ENCODE results near the gene SKI.

Gene SKI
- 238 reads per million, percentile 94 among the genes with 10 or more reads in this experiment for total RNA-seq

DNA sequence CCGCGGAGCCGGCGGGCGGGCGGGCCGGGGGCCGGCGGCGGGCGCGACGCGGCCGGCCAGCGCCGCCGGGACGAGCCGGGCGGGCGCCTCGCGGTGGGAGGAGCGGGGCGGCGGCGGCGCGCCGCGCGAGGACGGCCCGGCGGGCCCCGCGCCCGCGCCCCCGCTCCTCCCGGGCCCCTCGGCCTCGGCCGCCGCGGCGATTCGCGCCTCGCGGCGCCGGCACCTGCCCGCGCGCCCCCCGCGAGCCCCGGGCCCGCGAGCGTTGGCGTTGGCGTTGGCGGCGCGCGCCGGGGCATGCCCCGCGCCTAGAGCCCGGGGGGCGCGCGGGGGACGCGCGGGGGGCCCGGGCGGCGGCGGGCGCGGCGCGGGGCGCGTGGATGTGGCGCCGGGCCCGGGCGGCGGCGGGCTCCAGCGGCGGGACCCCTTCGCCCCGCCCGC lies at the start of gene SKI:
Gene SKI (plus strand): TSS at position 163 of the 438 bp plus-strand sequence. CDS start 448 bp downstream, outside the sequence.
- no peak for DNase-seq

DNA sequence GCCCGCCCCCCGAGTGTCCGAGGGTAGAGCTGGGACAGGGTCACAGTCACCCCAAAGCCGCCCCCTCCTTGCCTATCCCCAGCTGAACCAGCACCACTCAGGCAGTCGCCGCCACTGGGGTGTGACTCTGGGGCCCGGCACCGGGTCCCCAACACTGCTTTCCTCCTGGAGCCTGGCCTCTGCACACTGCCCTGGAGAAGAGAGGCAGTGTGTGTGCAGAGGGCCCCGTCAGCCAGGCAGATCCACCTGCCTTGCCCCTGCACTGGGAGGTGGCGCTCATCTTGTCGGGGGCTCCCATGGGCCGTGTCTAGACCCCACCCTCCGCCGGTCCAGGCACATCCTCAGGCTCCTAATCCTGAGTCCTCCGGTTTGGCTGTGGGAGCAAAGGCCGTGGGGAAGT lies 49.2 kb upstream of the SKI start:
- no peak for DNase-seq

DNA sequence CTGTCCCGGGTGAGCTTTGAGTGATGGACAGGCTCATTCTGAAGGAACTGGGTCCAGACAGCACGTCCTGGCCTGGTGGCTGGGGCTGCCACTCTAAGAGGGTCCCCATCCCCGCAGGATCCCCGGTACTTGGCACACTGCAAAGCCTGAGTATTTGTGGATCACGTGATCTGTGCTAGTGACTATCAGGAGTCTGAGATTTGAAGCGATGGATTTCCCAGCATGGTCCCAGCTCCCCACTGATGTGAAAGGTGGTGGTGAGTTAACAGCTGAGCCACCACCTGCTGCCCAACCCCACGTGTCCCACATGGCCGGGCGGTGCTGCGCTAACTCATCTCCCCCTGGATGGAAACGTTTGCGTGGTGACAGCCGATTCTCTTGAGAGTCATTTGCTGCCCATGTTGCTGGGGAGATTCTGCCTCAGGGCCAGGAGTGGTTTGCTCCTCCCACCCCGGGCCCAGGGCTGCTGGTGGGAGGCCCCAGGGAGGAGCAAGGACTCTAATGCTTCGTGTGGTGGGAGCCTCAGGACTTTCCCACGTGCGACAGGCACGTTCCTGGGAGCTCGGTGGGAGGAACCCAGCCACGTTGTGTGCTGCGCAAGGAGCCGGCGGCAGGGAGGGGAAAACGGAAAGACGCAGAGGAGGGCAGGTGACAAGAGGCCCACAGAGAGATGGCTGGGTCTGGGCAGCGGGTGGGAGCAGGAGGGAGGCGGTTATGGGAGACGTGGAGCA lies 48.7 kb upstream of the SKI start:
- DNase-seq = no peak

DNA sequence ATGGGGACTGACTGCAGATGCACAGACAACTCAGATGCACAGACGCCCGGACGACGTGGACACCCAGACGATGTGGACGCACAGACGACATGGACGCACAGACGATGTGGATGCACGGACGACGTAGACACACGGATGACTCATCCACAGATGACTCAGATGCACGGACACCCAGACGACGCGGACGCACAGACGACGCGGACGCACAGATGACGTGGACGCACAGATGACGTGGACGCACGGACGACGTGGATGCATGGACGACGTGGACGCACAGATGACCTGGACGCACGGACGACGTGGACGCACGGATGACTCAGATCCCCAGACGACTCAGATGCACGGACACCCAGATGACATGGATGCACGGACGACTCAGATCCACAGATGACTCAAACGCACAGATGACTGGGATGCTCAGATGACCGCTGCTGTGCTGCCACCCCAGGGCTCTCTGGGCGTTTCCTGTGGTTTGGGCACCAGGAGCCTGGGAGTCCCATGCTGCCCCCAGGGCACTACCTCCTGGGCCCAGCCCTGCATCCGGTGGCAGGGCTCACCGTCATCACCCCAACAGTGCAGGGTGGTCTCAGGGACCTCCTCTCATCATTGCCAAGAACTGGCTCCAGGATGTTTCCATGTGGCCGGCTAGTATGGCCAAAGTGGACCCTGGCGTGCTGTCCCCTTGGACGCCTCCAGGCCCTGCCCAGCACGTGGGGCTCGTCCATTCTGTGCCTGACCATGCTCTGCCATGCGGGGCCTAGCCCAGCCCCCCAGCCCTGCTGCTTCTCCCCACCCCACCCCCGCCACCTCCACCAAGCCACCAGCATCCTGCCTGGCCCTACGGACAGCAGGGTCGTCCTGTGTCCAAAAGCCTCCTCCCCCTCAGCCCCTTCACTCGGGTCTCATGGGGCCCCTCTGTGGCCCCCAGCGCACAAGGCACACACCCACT lies 47.5 kb upstream of the SKI start:
- no peak for DNase-seq

DNA sequence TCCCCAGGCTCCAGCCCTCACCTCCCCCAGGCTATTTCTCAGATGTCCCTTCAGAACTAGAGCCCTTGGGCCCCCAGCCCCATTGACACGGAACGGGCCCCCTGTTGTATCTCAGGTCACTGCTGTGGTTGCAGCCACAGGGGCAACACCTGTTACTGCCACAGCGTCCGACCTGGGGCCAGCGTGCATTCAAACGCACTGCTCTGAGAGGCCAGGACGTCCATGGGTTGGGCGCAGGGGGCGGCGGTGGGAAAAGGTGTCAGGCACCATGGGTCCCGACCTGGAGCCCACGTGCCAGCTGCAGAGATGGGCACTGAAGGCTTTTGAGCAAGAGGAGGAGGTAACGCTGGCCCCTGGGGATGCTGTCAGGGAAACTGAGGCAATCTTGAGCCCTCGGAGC lies 46.8 kb upstream of the SKI start:
- DNase-seq = no peak

DNA sequence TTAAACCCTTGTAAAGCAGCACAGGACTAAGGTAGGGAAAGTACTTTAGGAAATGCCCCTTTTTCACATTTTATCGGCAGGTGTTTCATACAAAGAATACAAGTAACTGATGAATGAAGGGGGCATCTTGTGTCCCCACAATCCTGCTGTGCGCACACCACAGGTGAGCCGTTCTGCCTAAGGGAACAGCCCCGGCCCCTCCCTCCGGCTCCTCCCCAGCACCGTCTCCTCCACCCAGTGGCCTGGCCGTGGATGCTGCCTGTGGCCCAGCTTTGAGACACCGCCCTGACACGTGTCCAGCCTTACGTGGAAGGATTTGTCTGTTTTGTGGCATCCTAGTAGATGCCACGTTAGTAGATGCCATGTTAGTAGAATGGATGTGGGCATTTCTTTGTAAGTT lies 46.4 kb upstream of the SKI start:
- no peak for DNase-seq

DNA sequence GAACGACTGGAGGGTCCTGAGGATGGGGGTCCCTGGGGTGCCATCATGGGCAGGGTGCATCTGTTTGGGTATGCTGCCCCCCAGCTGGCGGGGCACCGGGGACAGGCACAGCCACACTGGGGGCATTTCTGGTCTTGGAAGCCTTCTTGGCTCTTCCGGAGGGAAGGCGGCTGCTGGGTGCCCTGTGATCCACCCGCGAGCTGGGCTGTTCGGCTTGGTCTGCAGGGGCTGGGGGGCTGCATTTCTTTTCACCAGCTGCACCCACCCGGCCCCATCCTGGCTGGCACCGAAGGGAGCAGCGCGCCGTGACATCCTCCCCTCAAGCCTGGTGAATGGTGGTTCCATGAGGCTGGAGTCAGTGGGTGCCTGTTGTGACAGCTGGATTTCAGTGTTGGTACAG lies 45.7 kb upstream of the SKI start:
- no peak for DNase-seq

DNA sequence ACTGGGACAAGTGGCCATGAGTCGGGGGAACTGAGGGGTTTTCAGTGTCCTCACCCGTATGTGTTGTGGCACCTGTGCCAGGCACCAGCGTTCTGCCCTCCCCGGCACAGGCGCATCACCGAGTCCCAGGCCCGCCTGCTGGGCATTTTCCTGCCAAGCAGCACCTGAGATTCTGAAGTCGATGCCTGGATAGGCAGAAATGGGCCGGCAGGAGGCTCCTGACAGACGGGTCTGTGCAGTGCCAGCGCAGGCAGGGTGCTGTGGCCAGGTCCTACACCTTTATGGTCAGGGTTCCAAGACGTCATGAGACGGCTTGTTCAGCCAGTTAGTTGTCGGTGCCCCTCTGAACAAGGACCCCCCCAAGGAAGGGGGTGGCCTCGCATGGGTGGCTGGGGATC lies 44.2 kb upstream of the SKI start:
- DNase-seq = no peak

DNA sequence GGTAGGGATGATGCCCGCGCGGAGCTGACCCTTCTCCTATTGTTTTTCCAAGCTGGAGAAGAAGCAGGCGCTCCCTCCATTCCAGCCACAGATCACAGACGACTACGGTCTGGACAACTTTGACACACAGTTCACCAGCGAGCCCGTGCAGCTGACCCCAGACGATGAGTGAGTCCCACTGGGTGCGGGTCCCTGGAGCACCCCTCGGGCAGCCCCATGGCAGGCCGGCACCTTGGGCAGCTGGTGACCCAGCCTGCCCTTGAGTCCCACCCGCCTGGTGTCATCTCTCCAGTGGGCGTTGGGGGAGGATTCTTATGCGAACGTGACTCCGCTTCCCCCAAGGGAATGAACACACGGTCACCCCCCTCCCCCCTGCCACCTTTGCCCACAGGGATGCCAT lies 43.6 kb upstream of the SKI start:
- no peak for DNase-seq

DNA sequence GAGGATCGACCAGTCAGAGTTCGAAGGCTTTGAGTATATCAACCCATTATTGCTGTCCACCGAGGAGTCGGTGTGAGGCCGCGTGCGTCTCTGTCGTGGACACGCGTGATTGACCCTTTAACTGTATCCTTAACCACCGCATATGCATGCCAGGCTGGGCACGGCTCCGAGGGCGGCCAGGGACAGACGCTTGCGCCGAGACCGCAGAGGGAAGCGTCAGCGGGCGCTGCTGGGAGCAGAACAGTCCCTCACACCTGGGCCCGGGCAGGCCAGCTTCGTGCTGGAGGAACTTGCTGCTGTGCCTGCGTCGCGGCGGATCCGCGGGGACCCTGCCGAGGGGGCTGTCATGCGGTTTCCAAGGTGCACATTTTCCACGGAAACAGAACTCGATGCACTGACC lies 43.2 kb upstream of the SKI start:
- DNase-seq = no peak

DNA sequence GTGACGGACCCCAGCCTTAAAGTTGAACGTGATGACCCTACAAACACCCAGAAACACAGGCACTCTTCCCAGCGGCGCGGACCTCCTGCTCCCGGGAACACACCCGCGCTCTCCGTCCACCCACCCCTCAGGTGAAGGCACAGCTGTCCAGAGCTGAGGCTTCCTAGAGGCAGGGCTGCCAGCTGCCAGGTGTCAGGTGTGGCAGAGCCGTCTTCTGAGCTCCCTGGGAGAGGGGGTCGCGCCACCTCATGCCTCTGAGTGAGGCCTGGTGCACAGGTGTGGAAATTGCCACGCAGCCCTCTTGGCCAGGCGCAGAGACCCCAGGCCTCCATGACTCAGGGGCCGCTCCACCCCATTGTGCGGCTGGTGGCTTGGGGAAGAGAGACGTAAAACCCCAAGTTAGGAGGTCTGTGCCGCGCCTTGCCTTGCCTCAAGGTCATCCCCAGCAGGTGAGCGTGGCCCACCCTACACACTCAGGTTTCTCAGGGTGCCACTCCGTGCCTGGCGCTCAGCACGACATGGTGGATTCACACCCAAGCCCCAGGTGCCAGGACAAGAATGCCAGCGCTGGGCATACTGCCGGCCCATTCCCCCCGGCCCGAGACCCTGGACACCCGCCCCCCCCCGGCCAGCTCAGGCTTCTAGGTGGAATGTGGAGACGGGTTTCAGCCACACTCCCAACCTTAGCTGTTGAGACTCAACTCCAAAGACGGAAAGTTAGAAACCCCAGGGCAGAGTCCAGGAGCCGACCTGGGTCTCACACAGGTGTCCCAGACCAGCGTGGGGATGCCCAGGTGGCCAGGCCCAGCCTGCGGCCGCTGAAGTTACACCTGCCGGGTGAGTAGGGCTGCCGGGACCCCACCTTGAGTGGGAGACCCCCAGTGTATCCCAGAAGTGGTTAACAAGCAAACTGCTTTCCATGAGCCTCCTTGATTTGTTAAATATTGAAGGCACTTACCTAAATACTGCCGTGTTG lies 42.0 kb upstream of the SKI start:
- DNase-seq = no peak

DNA sequence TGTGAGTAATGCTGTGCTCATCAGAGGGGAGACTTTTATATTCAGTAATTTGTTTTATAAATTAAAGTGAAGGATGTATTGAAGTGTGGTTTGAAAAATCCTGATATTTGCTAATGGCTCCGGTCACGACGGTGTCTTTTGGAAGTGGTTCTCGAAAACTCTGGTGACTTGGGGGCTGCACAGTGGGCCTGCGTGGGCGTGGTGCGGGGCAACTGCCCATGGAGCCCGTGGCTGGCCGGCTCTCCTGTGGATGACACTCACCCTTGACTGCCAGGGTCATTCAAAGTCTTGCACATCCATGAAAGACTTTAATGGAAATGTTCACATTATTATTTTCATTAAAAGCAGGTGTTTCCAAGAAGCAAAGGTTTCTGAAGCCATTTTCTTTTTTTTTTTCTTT lies 41.2 kb upstream of the SKI start:
- no peak for DNase-seq

DNA sequence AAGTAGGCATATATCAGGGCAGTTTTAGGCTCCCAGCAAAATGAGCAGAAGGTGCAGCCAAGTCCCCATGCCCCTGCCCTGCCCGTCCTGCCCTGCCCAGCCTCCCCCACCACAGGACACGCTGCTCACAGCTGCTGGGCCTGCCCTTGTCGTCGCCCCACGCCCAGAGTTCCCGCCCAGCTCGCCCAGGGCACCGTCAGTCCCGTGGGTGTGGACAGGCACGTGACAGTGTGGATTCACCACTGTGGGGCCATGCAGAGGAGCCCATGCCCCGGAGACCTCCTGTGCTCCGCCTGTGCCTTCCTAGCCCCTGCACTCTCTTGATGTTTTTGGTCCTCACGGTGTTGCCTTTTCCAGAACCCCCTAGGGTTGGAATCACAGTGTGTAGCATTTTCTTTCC lies 40.5 kb upstream of the SKI start:
- no peak for DNase-seq

DNA sequence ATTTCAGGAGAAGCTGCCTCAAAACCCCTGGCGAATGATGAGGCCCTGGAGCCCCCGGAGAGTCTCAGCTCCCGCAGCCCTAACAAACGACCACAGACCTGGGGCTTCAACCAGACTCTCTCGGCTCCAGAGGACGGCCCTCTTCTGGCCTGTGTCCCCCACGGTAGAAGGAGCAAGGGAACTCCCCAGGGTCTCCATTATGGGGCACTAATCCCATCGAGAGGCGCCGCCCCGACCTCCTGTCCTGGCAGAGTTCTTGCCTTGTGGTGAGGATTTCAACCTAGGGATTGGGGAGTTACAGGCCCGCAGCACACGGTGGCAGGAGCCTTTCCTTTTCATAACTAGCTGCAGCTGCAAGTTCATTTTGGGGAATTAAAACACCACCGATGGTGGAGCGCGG lies 39.8 kb upstream of the SKI start:
- no peak for DNase-seq

DNA sequence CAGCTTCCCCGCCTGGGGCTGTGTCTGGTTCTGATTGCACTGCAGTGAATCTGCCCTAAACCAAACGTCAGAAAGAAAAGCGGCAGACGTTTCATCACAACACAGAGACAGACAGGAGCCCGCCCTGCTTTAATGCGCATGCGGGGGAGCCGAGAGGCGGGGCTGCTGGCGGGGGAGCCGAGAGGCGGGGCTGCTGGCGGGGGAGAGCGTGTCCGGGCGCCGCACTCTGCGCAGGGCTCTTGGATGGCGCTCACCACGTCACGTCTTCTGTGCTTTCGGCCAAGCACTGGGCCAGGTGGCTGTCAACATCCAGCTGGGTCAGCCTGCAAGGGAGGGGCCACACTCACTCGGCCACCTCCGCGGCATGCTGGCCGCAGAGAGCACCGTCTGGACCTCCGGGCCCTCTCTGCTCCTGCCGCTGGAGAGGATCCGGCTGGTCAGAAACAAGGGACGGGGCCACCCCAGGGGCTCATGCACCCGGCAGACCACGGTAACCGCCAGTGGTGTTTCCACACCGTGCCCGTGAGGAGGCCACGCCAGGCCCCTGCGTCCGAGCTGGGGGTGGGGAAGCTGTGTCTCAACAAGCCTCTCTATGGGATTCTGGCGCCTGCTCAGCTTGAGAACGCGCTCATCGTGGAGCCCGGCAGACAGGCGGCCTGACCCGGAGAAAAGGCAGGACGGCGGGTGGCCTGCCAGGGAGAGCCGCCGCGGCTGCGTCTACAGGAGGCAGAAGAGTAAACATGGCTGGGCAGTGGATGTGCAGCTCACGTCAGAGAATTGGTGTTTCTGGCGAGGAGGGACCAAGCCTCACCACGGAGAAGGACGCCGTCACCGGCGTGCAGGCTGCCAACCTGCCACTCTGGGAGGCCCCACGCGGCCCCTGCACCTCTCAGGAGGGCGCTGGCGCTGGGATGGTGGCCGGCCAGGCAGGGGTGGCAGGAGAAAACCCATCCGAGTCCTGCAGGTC lies 38.4 kb upstream of the SKI start:
- peak; percentile 87 for DNase-seq

DNA sequence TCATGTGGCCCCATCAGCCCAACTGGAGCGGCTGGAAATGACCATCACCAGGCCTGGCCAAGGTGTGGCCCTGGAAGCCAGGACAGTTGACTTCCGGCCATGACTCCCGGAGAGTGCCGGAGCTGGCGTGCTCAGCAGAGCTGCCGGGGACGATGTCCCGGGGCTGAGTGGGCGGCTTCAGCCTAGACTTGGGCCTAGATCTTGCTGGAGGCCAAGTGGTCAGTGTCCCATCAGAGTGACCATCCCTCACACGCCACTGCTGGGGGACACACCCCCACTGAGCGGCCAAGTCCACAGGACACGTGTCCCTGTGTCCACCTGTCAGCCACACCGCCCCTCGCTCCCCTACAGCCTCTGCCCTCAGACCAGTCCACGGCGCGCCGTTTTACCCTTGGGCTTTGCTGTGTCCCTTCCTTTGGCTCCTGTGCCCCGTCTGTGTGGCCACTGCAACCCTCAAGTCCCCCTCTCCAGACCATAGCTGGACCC lies 37.6 kb upstream of the SKI start:
- DNase-seq = no peak

DNA sequence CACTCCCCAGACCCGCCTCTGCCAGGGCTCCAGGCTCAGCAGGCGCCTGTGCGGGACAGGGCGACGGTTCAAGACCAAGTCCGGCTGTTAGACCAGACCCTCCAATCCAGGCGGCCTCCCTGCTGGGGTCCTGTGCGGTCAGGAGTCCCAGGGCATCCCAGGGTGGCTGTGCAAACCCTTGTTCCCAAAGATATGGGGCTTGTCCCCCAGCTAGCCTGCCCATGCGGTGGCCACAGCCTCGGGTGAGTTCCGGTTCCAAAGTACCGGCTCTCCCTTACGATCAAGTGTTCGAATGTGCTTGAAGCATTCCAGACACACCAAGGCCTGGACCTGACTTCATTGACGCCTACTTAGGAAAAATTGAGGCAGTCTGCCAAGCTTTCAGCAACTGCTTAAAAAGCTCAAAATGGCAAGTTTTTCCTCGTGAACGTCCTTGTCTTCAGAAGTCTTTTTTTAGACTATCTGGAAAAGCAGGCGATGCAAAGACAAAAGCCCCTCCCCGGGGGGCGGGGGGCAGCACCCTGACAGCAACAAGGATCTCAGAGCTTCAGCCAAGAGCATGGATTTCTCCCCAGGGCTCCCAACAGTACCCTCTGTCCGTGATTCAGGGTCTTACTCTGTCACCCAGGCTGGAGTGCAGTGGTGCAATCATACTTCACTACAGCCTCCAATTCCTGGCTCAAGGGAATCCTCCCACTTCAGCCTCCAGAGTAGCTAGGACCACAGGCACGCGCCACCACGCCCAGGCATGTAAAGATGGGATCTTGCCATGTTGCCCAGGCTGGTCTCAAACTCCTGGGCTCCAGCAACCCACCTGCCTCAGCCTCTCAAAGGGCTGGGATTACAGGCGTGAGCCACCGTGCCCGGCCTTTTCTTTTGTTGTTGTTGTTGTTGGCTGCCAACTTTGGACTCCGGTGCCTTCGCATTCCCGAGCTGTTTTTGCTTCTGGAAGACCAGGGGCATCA lies 35.8 kb upstream of the SKI start:
- no peak for DNase-seq

DNA sequence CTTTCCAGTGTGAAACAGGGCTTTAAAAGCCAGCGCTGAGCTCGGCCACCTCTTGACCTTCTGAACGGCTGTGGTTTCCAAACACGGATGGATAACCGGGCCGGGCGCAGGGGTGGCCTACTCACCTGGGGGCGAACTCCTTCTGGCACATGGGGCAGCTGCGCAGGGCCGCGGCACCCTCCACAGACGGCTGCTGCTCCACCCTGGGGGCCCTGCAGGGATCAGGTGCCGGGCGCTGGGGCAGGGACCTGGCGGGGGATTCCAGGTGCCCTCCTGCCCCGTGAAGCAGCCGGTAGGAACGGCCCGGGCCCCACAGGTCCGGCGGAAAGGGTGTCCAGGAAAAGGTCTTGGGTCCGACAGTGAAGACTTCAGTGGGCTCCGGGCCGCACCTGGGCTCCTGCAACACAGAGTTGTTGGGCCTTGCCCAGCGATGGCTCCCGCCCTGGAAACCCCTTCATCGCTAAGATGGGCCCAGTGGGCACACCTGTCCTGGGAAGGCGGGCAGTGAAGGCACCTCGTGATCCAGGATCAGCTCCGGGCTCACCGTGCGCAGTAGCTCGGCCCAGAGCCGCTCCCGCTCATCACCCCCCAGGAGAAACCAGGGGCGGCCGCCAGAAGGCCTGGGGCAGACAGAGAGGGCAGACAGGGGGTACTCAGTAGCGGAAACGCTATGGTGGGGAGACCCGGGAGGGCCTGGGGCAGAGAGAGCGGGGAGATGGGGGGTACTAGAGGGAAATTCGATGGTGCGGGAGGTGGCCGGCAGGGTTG lies 34.4 kb upstream of the SKI start:
- no peak for DNase-seq

DNA sequence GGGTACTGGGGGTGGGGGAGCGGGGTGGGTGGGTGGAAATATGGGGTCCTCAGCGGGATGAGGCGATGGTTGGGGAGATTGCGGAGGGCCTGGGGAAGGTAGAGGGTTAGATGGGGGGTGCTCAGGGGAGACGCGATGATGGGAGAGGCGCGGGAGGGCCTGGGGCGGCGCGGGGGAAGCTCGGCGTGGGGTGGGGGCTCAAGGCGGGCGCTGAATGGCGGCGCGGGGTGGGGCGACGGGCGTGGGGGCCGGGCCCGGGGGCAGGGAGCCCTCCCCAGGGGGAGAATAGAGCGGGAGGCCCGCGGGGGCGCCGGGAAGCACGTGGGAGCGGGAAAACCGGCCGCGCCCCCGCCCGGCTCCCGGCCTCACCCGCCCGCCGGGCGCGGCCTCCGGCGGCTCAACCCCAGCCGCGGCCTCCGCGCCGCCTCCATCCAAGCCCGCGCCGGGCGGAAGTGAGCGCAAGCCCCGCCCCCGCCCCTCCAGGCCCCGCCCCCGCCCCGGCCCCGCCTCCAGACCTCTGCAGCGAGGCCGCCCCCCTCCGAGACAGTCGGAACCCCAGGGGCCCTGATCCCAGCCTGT lies 33.7 kb upstream of the SKI start, which contains the start of gene FAAP20:
Gene FAAP20 (minus strand): TSS at position 454 of the 579 bp plus-strand sequence. CDS start 23 bp downstream, at position 431.
- peak; percentile 60 for DNase-seq

Measured in effector CD4-positive, alpha-beta T cell (primary cell).